HG02588 (cell line): ENCODE measurements around the gene CHCHD3.

ENCODE experiments used
- ATAC-seq: cut with Tn5 transposase; IDR thresholded peaks from one replicate; pipeline ENCODE4 v1.9.1; 2021; ENCODE audit warnings: mild to moderate bottlenecking, moderate library complexity; ENCODE audit not compliant: unreplicated experiment

The CHCHD3 gene

DNA sequence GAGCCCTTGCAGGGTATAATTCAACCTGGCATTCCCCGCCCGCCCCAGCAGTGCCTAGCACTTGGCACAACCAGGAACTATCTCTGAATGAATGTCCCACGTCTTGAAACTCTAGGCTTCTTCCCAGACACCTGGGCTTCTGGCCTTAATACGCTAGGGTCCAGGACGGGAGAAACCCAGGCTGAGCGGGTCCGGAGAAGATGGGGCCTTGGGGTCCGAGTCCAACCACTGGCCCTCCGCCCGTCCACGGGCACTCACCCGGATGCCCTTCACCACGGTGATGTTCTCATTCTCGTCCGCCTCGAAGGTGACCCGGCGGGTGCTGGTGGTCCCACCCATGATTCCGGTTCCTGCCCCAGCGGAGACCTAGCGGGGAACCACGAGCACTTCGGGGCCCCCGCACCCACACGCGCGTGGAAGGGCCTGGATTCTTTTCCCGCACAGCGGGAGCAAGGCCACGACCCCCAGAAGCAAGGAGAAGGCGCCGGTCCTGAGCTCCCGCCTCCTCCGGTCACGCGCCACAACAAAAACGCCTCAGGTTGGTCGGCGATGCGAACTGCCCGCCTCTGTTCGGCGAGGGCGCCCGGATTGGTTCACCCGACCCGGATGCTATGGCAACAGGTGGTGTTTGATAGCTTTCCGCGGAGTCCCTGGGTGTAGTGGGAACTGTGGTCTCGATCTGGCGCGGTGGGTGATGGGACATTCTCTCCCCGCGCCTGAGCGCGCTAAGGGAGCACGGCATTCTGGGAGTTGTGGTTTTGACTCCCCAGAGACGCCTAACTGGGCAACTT, at the start of gene CHCHD3:
TSS of gene CHCHD3 (minus strand) at position 492 of the 791 bp plus-strand sequence. CDS start at position 339, 153 bp downstream.
- ATAC-seq: peak; percentile 99

- no peak for ATAC-seq
These were observed 48.3 kb upstream of the CHCHD3 start for GRCh38 chr7:133130166-133130565.

- ATAC-seq: no peak
These were observed 44.5 kb upstream of the CHCHD3 start for GRCh38 chr7:133126422-133126821.

DNA sequence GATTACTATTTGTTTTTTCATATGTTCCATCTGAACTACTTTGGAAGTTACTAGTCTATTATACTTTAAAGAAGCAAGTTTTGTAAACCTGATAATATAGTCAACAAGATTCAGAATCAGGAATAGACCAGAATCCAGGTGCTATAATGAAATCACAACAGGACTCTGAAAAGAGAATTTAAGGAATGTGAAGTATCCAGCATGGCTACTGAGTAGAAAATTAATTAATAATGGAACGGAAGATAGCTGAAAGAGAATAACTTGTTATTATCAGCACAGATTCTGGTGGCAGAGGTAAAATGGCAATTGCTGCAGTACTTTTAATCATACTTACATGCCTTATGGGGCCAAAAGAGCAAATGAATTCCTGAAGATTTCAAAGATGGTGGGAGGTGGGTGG, 43.1 kb upstream of the CHCHD3 start:
- no peak for ATAC-seq

DNA sequence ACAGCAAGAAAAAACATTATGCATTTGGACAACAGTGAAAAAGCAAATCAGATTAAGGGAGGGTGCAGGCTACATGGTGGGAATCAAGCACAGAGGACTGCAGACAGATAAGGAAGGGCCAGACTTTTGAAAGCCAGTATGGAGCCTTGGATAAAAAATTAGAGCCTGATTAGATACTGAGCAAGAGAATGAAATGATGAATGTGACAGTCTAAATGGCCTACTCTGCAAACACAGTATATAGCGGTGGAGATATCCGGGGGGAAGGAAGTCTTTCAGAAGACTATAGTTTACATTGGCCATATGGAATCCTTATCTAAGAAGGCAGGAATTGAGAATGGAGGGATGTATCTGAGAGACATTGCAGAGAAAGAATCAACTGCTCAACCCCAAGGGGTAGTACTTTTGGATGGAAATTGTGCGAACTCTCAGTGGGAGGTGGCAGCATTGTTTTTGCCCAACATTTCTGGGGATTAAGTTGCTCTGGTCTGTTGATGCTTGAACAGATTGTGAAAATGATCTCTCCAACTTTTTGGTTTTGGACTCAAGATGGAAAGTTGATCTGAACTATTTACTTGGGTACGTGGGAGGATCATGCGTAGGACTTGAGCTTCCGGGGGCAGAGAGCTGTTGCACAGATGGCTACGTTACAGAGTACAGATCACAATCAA, 39.4 kb upstream of the CHCHD3 start:
- no peak for ATAC-seq

DNA sequence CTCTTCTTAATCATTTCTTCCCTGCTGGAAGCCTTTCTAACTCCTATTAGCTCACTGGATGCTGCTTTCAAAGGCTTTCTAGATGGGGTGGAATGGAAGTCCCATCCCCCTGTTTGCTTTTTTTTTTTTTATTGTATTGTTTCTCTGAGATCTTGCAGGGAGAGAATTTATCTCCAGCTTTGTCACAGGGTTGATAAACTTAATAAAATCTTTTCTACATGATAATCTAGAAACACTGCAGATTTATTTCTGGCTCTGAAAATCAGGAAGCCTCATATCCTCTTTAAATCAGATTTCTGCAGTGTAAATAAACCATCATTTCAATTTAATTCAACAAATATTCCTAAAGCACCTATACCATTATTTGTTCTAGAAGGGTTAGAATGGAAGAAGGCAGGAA, 37.2 kb upstream of the CHCHD3 start:
- ATAC-seq: no peak

GRCh38 chr7:133118261-133118660, 36.4 kb upstream of the CHCHD3 start:
- no peak for ATAC-seq

DNA sequence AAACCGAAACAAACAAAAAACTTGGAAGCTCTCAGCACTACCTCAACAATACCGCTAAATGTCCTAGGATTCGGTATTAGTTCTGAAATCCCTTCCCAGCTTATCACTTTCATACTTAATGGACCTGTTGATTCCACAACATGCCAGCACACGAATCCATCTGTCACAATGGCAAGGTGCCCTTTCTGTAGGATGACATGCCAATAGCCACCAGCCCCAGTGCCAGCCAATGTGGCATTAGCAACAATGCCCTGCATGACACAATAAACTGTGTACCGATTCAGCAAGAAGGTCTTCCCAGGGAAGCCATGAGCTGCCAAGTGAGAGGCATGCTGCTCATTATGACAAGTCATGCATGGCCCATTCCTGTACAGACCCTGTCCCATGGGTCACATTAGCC, 35.6 kb upstream of the CHCHD3 start:
- no peak for ATAC-seq

DNA sequence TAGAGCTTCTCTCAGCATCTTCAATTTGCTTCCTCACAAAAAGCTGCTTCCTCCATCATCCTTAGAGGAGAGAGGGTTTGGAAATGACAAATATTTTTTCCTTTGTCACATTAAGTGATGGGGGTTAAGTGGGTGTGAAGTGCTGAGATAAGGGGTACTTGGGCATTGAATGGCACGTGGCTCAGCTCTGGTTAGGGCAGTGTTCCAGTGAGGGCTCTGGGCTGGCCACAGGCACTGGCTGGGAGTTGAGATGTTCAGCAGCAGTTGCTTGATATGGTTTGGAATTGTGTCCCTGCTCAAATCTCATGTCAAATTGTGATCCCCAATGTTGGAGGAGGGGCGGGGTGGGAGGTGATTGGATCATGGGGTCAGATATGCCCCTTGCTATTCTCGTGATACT, 33.7 kb upstream of the CHCHD3 start:
- no peak for ATAC-seq

DNA sequence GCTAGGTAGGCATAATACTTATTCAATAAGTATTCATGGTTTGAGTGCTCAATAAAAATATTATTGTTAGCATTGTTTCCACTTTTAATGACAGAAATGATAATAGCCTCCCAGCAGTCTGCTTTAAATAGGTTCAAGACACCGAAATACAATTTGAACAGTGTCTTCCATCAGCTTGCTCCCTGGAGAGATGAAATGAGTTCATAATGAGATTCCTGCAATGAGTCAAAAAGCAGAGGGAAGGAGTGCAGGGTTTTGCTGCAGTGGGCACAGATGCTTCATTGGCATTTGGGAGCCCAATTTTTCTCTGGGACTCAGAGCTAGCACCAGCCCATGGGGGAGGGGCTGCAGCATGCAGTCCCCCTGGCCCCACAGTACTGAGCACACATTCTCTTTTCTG, 32.6 kb upstream of the CHCHD3 start:
- ATAC-seq: no peak

DNA sequence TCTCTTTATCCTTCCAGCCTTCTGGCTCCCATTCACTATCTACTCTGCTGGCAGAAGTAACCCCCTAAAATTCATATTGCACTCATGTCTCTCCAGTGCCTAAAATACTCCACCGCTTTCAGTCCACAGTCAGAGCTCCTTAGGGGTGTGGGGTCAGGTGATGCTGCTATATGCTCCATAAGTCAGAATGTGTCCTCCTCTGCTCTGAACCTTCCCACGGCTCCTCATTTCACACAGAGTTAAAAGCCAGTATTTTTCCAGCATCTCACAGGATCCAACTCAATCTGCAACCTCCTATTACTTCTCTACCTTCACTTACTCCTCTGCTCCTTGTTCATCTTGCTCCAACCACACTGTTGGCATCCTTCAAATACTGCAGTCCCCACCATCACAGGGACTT, 31.1 kb upstream of the CHCHD3 start:
- ATAC-seq: no peak

DNA sequence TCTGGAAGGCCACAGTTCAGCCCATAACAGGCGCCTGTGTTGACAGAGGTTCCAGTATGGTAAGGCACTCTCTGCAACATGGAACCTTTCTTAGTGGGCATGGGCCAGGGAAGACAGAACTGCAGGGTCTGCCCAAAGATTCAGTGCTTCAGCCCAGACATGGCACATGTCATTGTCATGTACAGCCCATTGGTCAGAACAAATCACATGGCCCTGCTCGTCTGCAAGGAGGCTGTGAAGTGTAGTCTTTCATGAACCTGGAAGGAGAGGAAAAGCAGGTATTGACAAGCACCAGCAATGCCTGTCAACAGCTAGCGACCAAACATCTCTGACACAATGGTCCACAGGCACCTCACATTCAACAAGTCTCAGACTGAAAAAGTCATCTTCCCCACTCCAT, 30.4 kb upstream of the CHCHD3 start:
- no peak for ATAC-seq

DNA sequence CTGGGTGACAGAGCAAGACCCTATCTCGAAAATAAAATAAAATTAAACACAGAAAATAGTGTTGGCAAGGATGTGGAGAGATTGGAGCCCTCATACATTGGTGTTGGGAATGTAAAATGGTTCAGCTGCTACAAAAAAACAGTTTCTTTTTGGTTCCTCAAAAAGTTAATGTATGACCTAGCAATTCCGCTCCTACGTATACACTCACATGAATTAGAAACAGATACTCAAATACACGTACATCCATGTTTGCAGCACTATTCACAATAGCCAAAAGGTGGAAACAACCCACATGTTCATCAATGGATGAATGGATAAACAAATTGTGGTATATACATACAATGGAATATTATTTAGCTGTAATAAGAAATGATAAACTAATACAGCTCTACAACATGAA, 28.4 kb upstream of the CHCHD3 start:
- no peak for ATAC-seq

GRCh38 chr7:133109816-133110215, 27.9 kb upstream of the CHCHD3 start:
- ATAC-seq: no peak

GRCh38 chr7:133108023-133108422, 26.1 kb upstream of the CHCHD3 start:
- no peak for ATAC-seq

DNA sequence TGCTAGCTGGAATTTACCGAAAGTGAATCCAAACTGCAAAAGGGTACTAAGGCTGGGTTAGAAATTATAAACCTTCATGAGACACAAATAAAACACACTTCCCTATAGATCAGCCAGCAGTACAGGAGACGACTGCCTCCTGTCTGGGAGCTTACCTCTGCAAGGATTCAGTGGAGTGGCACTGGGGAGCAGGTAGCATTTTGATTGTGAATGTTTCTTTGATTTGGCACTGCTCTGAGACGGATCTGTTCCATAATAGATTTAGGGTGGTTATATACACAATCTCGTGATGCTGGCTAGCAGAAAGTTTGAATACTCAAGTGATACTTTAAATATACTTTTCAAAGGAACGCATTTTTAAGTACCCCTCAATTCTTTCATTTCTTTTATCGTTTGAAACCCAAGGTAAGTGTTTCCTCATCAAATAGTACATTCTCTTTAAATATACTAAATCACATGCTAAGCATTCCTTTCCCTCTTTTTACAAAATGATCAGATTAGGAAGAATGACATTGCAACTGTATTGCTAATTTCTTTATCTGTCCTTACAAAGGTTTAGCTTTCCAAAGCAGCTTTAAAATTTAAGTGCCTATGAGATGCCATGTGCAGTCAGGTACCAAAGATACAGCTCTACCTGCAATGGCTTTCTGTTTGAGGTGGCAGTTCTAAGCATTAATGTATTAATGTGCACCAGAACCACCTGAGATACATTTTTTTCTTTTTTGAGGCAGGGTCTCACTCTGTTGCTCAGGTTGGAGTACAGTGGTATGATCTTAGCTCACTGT, 20.6 kb upstream of the CHCHD3 start:
- no peak for ATAC-seq

DNA sequence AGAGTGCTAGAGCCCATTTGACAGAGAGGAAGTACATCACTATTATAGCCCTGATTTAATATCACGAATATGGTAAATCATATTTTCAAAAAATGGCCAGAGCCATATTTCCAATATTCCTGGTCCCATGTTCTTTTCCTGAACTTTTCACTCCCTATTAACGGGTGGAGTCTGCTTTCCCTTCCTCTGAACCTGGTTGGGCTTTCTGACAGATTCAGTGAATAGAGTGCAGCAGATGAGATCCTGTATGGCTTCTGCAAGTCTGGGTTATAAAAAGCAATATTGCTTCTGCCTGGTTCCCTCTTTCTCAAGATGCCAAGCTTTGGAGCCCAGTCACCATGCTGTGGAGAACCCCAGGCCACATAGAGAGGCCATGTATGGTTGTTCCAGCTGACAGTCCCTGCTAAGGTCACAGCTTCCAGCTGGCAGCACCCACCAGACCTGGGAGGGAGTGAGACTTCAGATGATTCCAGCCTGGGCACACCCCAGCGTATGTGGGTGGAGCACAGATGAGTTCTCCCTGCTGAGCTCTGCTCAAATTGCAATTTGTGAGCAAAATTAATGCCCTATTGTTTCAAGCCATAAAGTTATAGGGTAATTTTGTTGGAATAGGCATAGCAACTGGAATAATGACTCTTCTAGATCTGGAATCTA, 17.9 kb upstream of the CHCHD3 start:
- no peak for ATAC-seq

DNA sequence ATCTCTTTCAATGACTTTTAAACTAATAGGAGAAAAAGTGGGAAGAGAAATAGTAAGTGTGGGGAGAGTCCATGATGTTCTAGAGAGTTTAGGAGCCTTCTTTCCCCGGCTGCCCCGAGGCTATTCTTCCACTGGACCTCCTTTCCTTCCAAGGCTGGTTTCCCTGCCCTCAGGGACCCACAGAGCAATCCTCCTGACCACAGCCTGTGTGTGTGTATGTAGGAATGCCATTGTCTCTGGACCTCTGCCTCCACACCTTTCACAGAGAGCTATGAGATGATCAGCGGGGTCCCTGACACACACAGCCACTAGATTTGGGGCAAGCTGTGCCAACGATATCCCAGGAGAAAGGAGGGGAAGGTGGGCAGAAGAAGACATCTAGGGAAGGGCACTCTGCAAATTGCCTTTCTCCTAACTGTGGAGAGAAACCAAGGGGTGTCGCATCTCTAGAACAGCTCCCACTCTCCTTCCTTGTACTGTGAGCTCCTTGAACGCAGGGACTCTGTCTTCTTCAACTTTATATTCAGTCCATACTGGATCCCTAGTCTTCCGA, 13.3 kb upstream of the CHCHD3 start:
- ATAC-seq: no peak

- ATAC-seq: no peak
These were observed 10.1 kb upstream of the CHCHD3 start for GRCh38 chr7:133091943-133092464.

GRCh38 chr7:133082390-133082766, 488 bp upstream of the CHCHD3 start:
- no peak for ATAC-seq

GRCh38 chr7:133081119-133081598, 731 bp downstream of the CHCHD3 start:
- ATAC-seq: no peak
